Esophagus muscularis mucosa (tissue), 3 donors: ENCODE results near the gene PGBD4.

ENCODE experiments used
- CTCF ChIP-seq, 3 experiments: fragments of 200-600 bp in 2 of 3; fragments of 450-650 bp in 1 of 3; sonication (generic) in 2 of 3; IDR thresholded peaks; one replicate each; pipeline ENCODE4 v1.5.1; 2017 to 2019; ENCODE audit warnings: antibody characterized with exemption in 3 of 3, mild to moderate bottlenecking in 2 of 3, moderate library complexity in 1 of 3
- POLR2A ChIP-seq: fragments of 450-650 bp; IDR thresholded peaks from one replicate; pipeline ENCODE4 v1.6.1; 2017; ENCODE audit warnings: antibody characterized with exemption, moderate library complexity, mild to moderate bottlenecking, low read depth
- POLR2AphosphoS5 ChIP-seq, 2 donors: sonication (generic); formaldehyde crosslinking; IDR thresholded peaks; one replicate each; pipeline ENCODE4 v1.6.1; 2017; ENCODE audit warnings: antibody characterized with exemption in 2 of 2

DNA sequence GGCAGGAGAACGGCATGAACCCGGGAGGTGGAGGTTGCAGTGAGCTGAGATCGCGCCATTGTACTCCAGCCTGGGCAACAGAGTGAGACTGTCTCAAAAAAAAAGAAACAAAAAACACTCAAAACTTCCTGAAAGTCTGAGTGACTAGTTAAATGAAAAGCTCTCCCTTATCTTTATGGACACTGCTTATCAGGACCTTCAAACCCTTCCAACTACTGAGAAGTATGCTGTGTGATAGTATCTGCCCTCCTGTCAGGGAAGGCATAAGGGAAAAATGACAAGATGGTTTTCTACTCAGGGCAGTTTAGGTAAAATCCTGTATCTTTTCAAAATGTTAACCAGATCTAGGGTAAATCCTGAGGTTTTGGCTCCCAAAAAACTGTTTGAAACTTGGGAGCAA is 22.0 kb upstream of the PGBD4 start:
- TF ChIP-seq CTCF (IDR thresholded peaks at IDR 0.05), result no peak
- no peak for TF ChIP-seq POLR2A
- no peak for TF ChIP-seq POLR2AphosphoS5 (IDR thresholded peaks at IDR 0.05)
